Neural progenitor cell (in vitro differentiated cells): ENCODE results near the gene ARHGEF11.

Experiments used
- EZH2 ChIP-seq: fragments of 200-600 bp; sonication (generic); IDR thresholded peaks from 2 replicates; pipeline ENCODE4 v1.6.1; 2017; ENCODE audit warnings: antibody characterized with exemption, mild to moderate bottlenecking, moderate library complexity
- EZH2phosphoT487 ChIP-seq: fragments of 200-600 bp; sonication (generic); IDR thresholded peaks from 2 replicates; pipeline ENCODE4 v1.6.1; 2017; ENCODE audit warnings: antibody characterized with exemption
- TF ChIP-seq, protein P1 (sequence below): fragments of 200-600 bp; sonication (generic); IDR thresholded peaks from 2 replicates; pipeline ENCODE4 v1.5.1; 2017; ENCODE audit warnings: antibody characterized with exemption, mild to moderate bottlenecking

GRCh38 chr1:156999596-157000320, 45.8 kb downstream of the ARHGEF11 start:
- TF ChIP-seq, protein P1, sequence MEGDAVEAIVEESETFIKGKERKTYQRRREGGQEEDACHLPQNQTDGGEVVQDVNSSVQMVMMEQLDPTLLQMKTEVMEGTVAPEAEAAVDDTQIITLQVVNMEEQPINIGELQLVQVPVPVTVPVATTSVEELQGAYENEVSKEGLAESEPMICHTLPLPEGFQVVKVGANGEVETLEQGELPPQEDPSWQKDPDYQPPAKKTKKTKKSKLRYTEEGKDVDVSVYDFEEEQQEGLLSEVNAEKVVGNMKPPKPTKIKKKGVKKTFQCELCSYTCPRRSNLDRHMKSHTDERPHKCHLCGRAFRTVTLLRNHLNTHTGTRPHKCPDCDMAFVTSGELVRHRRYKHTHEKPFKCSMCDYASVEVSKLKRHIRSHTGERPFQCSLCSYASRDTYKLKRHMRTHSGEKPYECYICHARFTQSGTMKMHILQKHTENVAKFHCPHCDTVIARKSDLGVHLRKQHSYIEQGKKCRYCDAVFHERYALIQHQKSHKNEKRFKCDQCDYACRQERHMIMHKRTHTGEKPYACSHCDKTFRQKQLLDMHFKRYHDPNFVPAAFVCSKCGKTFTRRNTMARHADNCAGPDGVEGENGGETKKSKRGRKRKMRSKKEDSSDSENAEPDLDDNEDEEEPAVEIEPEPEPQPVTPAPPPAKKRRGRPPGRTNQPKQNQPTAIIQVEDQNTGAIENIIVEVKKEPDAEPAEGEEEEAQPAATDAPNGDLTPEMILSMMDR = no peak
- TF ChIP-seq EZH2 (no peak), EZH2phosphoT487 (no peak)
